Upper lobe of left lung (tissue), 6 donors: ENCODE results near the gene SLC10A7. TPM values are rescaled to one million over a fixed set of nuclear protein-coding genes. Genes with fewer than 3 reads are reported as not detected.

ENCODE experiments used
- ATAC-seq, 2 donors: fragments of 200-7000 bp; cut with Tn5 transposase; one replicate each; pipeline ENCODE4 v1.9.1; 2022; ENCODE audit warnings: mild to moderate bottlenecking in 2 of 2, moderate library complexity in 2 of 2; ENCODE audit not compliant: low FRiP score in 2 of 2
- DNase-seq, 2 donors: peaks; one replicate each; pipeline ENCODE4 v3.0.0-alpha.2; 2019 to 2020
- H3K27ac ChIP-seq, 4 donors: fragments of 200-600 bp; sonication (generic); one replicate each; pipeline ENCODE4 v1.5.1; 2016 to 2019
- H3K27me3 ChIP-seq, 4 donors: fragments of 200-600 bp; sonication (generic); one replicate each; pipeline ENCODE4 v1.5.1; 2017 to 2019
- H3K36me3 ChIP-seq, 4 donors: fragments of 200-600 bp; sonication (generic); one replicate each; pipeline ENCODE4 v1.5.1; 2016 to 2019
- H3K4me1 ChIP-seq, 4 donors: fragments of 200-600 bp; sonication (generic); one replicate each; pipeline ENCODE4 v1.5.1; 2018 to 2019
- H3K4me3 ChIP-seq, 4 donors: fragments of 200-600 bp; sonication (generic); one replicate each; pipeline ENCODE4 v1.5.1; 2017 to 2019; ENCODE audit warnings: mild to moderate bottlenecking in 2 of 4, moderate library complexity in 1 of 4
- H3K9me3 ChIP-seq, 4 donors: fragments of 200-600 bp; sonication (generic); one replicate each; pipeline ENCODE4 v1.5.1; 2018 to 2019
- CTCF ChIP-seq, 6 experiments: fragments of 450-650 bp in 4 of 6; fragments of 200-600 bp in 2 of 6; sonication (generic) in 2 of 6; IDR thresholded peaks; one replicate each; pipeline ENCODE4 v1.5.1; 2016 to 2019; ENCODE audit warnings: antibody characterized with exemption in 6 of 6
- EP300 ChIP-seq, 4 donors: sonication (generic); formaldehyde crosslinking; IDR thresholded peaks; one replicate each; pipeline ENCODE4 v1.5.1; 2017; ENCODE audit warnings: antibody characterized with exemption in 4 of 4, control low read depth in 2 of 4
- POLR2A ChIP-seq, 4 donors: fragments of 450-650 bp; IDR thresholded peaks; one replicate each; pipeline ENCODE4 v1.5.1; 2016 to 2017; ENCODE audit warnings: antibody characterized with exemption in 4 of 4, mild to moderate bottlenecking in 2 of 4
- POLR2AphosphoS5 ChIP-seq, 2 donors: sonication (generic); formaldehyde crosslinking; IDR thresholded peaks; one replicate each; pipeline ENCODE4 v1.5.1; 2017; ENCODE audit warnings: antibody characterized with exemption in 2 of 2
- WGBS, 2 donors: methylation state at CpG; one replicate each; pipeline ENCODE4 v1.1.5; 2017 to 2018; 5-methylcytosine and 5-hydroxymethylcytosine counted together
- total RNA-seq, 6 donors: library from RNA; depleted of rRNA in 4 of 6; stranded (reverse); fragments of >200 nt in 4 of 6; gene quantifications; one replicate each; pipeline versions ENCODE4 v1.1.0 to v1.2.1, GENCODE V29; 2016 to 2021
- donor health status: DM: no; HTN: no; CAD: no; lungs with moderate emphysema.
- donor health status: DM: no; HTN: yes; CAD: no; lungs with severe emphysema.

SLC10A7 gene
- total RNA-seq, 6 donors from 2014 or later: 11.1 to 20.9 (median 14.1) TPM

- no peak overlapping the region for H3K4me3 ChIP-seq
- ATAC-seq (no peak), DNase-seq (no peak)
- H3K36me3 ChIP-seq: no peaks in the 10 kb centered on the region
- no peaks in the 10 kb centered on the region for H3K9me3 ChIP-seq
- no peaks in the 10 kb centered on the region for H3K4me1 ChIP-seq
- H3K27ac ChIP-seq: no peak overlapping the region
- 73 to 95% methylated on average over 2 of the region's 2 CpGs for WGBS, 2 donors
- no peak for TF ChIP-seq EP300 (IDR thresholded peaks at IDR 0.05)
- TF ChIP-seq CTCF (IDR thresholded peaks at IDR 0.05): no peak
- no peak for TF ChIP-seq POLR2AphosphoS5 (IDR thresholded peaks at IDR 0.05)
- no peak for TF ChIP-seq POLR2A (IDR thresholded peaks at IDR 0.05)
- H3K27me3 ChIP-seq: no peaks in the 10 kb centered on the region
Measured at GRCh38 chr4:146292508-146292907, 229.2 kb downstream of the SLC10A7 start.

GRCh38 chr4:146291313-146291712 lies 230.4 kb downstream of the SLC10A7 start:
- ATAC-seq: no peak
- Histone ChIP-seq H3K27ac (no peak overlapping the region), H3K27me3 (no peaks in the 10 kb centered on the region), H3K9me3 (no peaks in the 10 kb centered on the region), H3K36me3 (peaks cover 0 to 4% (median 0%) of the 10 kb centered on the region in 4 donors), H3K4me3 (no peak overlapping the region), H3K4me1 (no peaks in the 10 kb centered on the region)
- TF ChIP-seq POLR2AphosphoS5 (IDR thresholded peaks at IDR 0.05) (no peak), POLR2A (IDR thresholded peaks at IDR 0.05) (no peak), EP300 (IDR thresholded peaks at IDR 0.05) (no peak), CTCF (IDR thresholded peaks at IDR 0.05) (no peak)
- DNase-seq: no peak
- WGBS, 2 donors: 96 to 100% methylated on average over 1 of the region's 1 CpG

- DNase-seq (no peak), ATAC-seq (peak in 1 of 2 donors; percentile 29)
- Histone ChIP-seq H3K4me3 (no peak overlapping the region), H3K27ac (no peak overlapping the region), H3K4me1 (peaks cover 0 to 12% (median 0%) of the 10 kb centered on the region in 4 donors), H3K27me3 (no peaks in the 10 kb centered on the region), H3K36me3 (peaks cover 0 to 4% (median 0%) of the 10 kb centered on the region in 4 donors), H3K9me3 (no peaks in the 10 kb centered on the region)
- TF ChIP-seq EP300 (IDR thresholded peaks at IDR 0.05) (no peak), CTCF (IDR thresholded peaks at IDR 0.05) (no peak), POLR2AphosphoS5 (IDR thresholded peaks at IDR 0.05) (no peak), POLR2A (IDR thresholded peaks at IDR 0.05) (no peak)
- 69 to 77% methylated on average over 4 of the region's 4 CpGs for WGBS, 2 donors
Measured at GRCh38 chr4:146288193-146288592, 233.5 kb downstream of the SLC10A7 start.

- Histone ChIP-seq H3K9me3 (no peaks in the 10 kb centered on the region), H3K27ac (no peak overlapping the region), H3K4me1 (peaks cover 0 to 12% (median 0%) of the 10 kb centered on the region in 4 donors), H3K36me3 (peaks cover 0 to 4% (median 0%) of the 10 kb centered on the region in 4 donors), H3K4me3 (no peak overlapping the region), H3K27me3 (no peaks in the 10 kb centered on the region)
- DNase-seq (no peak), ATAC-seq (peak in 1 of 2 donors; percentile 36)
- no peak for TF ChIP-seq POLR2AphosphoS5 (IDR thresholded peaks at IDR 0.05)
- TF ChIP-seq POLR2A (IDR thresholded peaks at IDR 0.05): no peak
- no peak for TF ChIP-seq EP300 (IDR thresholded peaks at IDR 0.05)
- no peak for TF ChIP-seq CTCF (IDR thresholded peaks at IDR 0.05)
Measured at GRCh38 chr4:146285037-146285436, 236.7 kb downstream of the SLC10A7 start.
